ENCODE measurements around the gene PTDSS2.
A peak's percentile ranks its signal among the peaks of the same experiment; 100 is the strongest.
"Not testable (repeated sequence)": the region's sequence is repeated elsewhere in the genome, so short reads cannot be mapped to it uniquely, and the experiment has no call there.

Gene PTDSS2

GRCh38 chr11:449889-450808 lies at the start of gene PTDSS2:
TSS of gene PTDSS2 (plus strand) at chr11:450279. CDS start at chr11:450456, 177 bp downstream.
- peak; percentile 94 for DNase-seq (ENCODE audit: low spot score)

GRCh38 chr11:401196-401595 lies 48.9 kb upstream of the PTDSS2 start:
- DNase-seq (ENCODE audit: low spot score), result not testable (repeated sequence)

- DNase-seq (ENCODE audit: low spot score), result no peak
Observed at GRCh38 chr11:403021-403760, 46.9 kb upstream of the PTDSS2 start.

GRCh38 chr11:403761-404431 lies 46.2 kb upstream of the PTDSS2 start:
- DNase-seq (ENCODE audit: low spot score), result no peak

GRCh38 chr11:404551-405264 lies 45.4 kb upstream of the PTDSS2 start:
- no peak for DNase-seq (ENCODE audit: low spot score)

- no peak for DNase-seq (ENCODE audit: low spot score)
Observed at GRCh38 chr11:405323-405953, 44.6 kb upstream of the PTDSS2 start.

GRCh38 chr11:405954-406795 lies 43.9 kb upstream of the PTDSS2 start:
- DNase-seq (ENCODE audit: low spot score), result no peak

- peak; percentile 98 for DNase-seq (ENCODE audit: low spot score)
Observed at GRCh38 chr11:406796-407650, 43.1 kb upstream of the PTDSS2 start.

GRCh38 chr11:407651-408123 lies 42.4 kb upstream of the PTDSS2 start:
- DNase-seq (ENCODE audit: low spot score), result no peak

GRCh38 chr11:408154-409007 lies 41.7 kb upstream of the PTDSS2 start:
- no peak for DNase-seq (ENCODE audit: low spot score)

GRCh38 chr11:409008-409599 lies 41.0 kb upstream of the PTDSS2 start:
- DNase-seq (ENCODE audit: low spot score), result no peak

GRCh38 chr11:409600-410483 lies 40.2 kb upstream of the PTDSS2 start:
- no peak for DNase-seq (ENCODE audit: low spot score)

GRCh38 chr11:410711-411110 lies 39.4 kb upstream of the PTDSS2 start:
- not testable (repeated sequence) for DNase-seq (ENCODE audit: low spot score)

- not testable (repeated sequence) for DNase-seq (ENCODE audit: low spot score)
Observed at GRCh38 chr11:411520-411919, 38.6 kb upstream of the PTDSS2 start.

GRCh38 chr11:412641-413119 lies 37.4 kb upstream of the PTDSS2 start:
- DNase-seq (ENCODE audit: low spot score), result no peak

Data from D341Med (cell line).